HG02870 (cell line): ENCODE measurements around the gene EIF4B.
"Not testable (repeated sequence)": the region's sequence is repeated elsewhere in the genome, so short reads cannot be mapped to it uniquely, and the experiment has no call there.

Experiments used
- ATAC-seq: cut with Tn5 transposase; IDR thresholded peaks from one replicate; pipeline ENCODE4 v1.9.1; 2021; ENCODE audit warnings: mild to moderate bottlenecking, moderate library complexity; ENCODE audit not compliant: unreplicated experiment

The EIF4B gene

GRCh38 chr12:52992699-52993557 lies 13.3 kb upstream of the EIF4B start:
- no peak for ATAC-seq

- ATAC-seq, result no peak
Measured at GRCh38 chr12:52993558-52993869, 12.7 kb upstream of the EIF4B start.

- no peak for ATAC-seq
Measured at GRCh38 chr12:53004178-53004577, 2.1 kb upstream of the EIF4B start.

- no peak for ATAC-seq
Measured at GRCh38 chr12:53004582-53004981, 1.7 kb upstream of the EIF4B start.

GRCh38 chr12:53005215-53005985 lies 856 bp upstream of the EIF4B start:
- peak; percentile 3 for ATAC-seq

- ATAC-seq, result peak; percentile 20
Measured at GRCh38 chr12:53006810-53007309, 604 bp downstream of the EIF4B start.

- ATAC-seq, result no peak
Measured at GRCh38 chr12:53007343-53007742, 1.1 kb downstream of the EIF4B start.

GRCh38 chr12:53008760-53009159 lies 2.5 kb downstream of the EIF4B start:
- not testable (repeated sequence) for ATAC-seq

GRCh38 chr12:53010955-53011354 lies 4.7 kb downstream of the EIF4B start:
- no peak for ATAC-seq

- ATAC-seq, result no peak
Measured at GRCh38 chr12:53011889-53012288, 5.6 kb downstream of the EIF4B start.

GRCh38 chr12:53012928-53013327 lies 6.7 kb downstream of the EIF4B start:
- no peak for ATAC-seq

GRCh38 chr12:53014709-53015108 lies 8.5 kb downstream of the EIF4B start:
- no peak for ATAC-seq

- ATAC-seq, result no peak
Measured at GRCh38 chr12:53025250-53025649, 19.0 kb downstream of the EIF4B start.

- ATAC-seq, result not testable (repeated sequence)
Measured at GRCh38 chr12:53027014-53027413, 20.8 kb downstream of the EIF4B start.

- no peak for ATAC-seq
Measured at GRCh38 chr12:53031616-53032015, 25.4 kb downstream of the EIF4B start.

- not testable (repeated sequence) for ATAC-seq
Measured at GRCh38 chr12:53033832-53034231, 27.6 kb downstream of the EIF4B start.

GRCh38 chr12:53034459-53034858 lies 28.2 kb downstream of the EIF4B start:
- ATAC-seq, result no peak

- no peak for ATAC-seq
Measured at GRCh38 chr12:53036802-53037201, 30.5 kb downstream of the EIF4B start.

GRCh38 chr12:53039851-53040250 lies 33.6 kb downstream of the EIF4B start:
- ATAC-seq, result no peak

GRCh38 chr12:53042607-53043454 lies 36.6 kb downstream of the EIF4B start:
- ATAC-seq, result no peak

GRCh38 chr12:53044052-53044581 lies 37.9 kb downstream of the EIF4B start:
- ATAC-seq, result no peak
